GM18508 (cell line): ENCODE results near the gene RP9.

Experiments
- ATAC-seq: cut with Tn5 transposase; IDR thresholded peaks from one replicate; pipeline ENCODE4 v1.9.1; 2021; ENCODE audit warnings: moderate number of reproducible peaks; ENCODE audit not compliant: insufficient read depth, unreplicated experiment

Gene RP9, protein sequence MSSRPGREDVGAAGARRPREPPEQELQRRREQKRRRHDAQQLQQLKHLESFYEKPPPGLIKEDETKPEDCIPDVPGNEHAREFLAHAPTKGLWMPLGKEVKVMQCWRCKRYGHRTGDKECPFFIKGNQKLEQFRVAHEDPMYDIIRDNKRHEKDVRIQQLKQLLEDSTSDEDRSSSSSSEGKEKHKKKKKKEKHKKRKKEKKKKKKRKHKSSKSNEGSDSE

DNA sequence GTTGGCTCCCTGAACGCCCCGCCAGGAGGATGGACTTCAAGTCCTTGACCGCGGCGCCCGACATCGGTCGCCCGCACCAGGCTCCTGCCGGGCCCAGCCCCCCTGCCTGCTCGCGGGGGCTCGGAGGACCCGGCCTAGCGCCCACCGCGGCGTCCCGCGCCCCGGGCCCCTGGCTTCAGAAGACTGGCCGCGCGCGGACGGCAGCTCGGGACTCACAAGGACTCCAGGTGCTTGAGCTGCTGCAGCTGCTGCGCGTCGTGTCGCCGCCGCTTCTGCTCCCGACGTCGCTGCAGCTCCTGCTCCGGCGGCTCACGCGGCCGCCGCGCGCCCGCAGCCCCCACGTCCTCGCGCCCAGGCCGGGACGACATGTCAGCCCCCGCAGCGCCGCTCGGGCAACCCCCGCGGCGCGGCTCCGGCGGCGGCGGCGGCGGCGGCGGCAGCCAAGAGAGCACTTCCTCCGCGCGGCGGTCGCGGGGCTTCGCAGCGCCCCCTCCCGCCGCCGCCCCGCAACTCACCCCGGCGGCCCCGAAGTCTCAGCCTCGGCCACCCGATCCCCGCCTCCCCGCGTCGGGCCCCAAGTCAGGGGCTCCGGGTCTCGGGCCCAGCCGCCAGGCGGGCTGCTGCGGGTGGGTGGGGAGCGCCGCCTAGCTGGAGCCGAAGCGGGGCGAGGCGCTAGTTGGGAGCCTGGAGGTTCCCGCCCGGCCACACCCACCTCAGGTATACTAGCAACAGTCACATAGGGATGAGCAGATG is at the start of gene RP9:
TSS of gene RP9 (minus strand) at position 400 of the 753 bp plus-strand sequence. CDS start at position 368, 32 bp downstream.
- peak; percentile 40 for ATAC-seq

DNA sequence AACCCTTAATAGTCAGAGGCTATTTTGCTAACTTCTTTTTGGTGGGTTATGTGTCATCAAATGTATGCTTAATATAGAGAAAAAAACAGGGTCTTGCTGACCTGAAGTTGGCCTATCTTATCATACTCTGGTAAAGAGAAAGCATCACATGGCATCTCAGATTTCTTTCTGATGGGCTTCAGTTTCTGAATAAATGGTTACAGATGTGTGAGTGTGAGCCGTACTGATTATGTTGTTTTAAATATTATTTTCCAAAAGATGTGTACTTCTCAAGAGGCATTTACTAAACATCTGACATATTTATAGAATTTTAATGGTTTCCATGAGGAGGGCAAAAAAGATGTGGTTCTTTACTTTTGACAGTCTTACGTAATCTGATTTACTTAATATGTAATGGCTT is 48.6 kb upstream of the RP9 start:
- ATAC-seq = no peak

DNA sequence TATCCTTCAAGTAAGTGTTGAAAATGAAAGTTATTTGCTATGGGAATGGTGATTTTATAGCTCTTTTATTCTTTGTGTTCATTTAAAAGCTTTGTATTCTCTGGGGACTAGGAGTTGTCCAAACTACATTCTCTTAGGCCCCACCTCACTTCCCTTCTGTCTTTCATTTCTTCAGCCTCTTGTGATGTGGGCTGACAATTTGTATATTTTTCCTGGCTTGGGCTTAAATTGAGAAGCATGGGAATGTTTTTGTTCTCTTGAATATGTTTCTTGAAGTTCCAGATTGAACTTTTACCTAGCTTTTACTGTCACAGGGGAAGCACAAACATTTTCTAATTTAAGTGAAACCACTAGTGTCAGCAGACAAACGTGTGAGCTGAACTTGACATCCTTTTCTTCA is 48.1 kb upstream of the RP9 start:
- no peak for ATAC-seq

DNA sequence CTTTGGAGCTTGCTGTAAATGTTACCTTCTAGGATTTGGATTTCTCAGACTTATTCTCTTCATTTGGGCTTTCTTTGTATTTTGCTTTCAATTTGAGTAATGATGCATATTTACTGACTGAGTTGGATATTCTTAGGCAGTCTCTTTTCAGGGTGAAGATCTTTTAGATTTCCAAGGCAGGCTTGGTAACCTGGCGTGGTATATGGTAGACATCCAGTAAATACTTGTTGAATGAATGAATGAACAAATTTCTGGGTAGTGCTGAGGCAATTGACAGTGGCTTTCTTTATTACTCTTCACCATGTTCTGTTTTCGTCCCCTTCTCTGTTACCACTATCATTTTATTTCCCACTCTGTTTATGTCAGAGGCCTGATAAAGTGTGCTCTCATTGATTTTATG is 47.2 kb upstream of the RP9 start:
- no peak for ATAC-seq

DNA sequence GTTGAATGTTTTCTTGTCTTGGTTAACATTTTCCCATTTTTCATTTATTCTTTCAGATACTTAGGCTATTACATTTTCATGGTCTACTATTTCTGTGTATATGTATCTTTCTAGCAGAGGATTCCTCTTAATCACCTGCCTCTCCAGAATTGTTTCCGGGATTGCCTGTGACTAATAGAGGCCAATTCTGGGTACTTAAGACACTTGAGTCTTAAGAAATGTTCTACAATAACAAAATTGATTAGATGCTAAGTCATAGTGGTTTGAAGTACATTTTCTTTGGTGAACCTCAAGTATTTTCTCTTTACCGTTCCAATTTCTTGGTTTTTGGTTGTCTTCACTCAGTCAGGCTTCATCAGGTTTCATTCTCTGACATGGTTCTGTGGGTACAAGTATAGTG is 46.6 kb upstream of the RP9 start:
- ATAC-seq = no peak

DNA sequence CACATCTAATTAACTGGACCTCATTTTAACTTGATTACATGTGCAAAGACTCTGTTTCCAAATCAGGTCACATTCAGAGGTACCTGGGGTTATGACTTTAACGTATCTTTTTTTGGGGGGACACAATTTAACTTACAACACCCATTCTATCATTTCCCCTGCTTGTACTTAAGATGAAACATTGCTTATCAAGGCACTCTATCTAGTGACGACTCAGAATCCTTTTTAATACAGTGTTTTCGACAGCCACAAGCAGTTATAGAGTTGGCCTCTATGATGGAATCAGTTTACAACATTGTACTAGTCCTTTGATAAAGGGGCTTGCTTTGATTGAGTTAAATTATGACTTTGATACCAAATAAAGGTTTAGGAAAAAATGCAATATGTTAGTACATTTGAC is 42.9 kb upstream of the RP9 start:
- ATAC-seq = no peak

DNA sequence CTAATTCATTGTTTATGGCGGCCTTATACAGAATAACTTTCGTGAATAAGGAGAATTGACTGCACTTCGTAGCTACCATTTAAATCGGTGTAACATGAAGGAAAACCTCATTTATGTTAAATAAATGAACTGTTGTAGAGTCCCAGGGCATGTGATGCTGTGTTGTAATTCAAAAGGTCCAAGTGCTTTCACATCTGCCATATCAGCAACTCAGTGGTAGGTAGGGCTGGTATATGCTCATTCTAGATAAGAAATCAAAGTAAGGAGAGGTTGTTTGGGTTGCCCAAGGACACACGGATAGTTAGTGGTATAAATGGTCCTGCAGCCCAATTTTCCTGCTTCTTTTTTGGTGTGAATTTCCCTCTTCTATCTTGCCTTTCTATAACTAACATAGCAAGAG is 36.0 kb upstream of the RP9 start:
- ATAC-seq = no peak

DNA sequence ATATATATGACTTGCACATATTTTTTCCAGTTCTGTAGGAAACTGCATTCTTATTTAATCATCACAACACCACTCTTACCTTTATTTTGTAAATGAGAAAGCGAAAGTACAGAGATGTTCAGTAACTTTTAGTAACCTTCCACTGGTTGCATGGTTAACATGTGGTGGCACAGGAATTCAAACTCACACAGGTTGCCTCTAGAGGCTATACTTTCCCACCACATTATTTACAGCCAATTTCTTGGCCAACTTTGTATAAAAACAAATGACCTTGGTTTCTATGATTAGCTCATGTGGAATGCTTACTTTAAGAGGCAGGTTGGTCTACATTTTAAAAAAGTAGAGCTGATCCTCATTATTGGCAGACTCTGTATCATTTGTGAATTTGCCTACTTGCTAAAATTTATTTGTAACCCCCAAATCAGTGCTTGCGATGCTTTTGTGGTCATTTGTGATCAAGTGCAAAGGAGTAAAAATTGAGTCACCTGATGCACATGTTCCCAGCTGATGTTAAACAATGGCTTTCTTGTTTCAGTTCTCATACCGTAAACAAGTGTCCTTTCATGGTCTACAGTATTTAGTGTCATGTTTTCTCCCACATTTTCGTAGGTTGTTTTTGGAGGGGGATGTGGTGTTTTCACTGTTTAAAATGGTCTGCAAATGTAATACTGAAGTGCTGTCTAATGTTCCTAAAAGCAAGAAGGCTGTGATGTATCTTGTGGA is 35.0 kb upstream of the RP9 start:
- ATAC-seq = no peak

DNA sequence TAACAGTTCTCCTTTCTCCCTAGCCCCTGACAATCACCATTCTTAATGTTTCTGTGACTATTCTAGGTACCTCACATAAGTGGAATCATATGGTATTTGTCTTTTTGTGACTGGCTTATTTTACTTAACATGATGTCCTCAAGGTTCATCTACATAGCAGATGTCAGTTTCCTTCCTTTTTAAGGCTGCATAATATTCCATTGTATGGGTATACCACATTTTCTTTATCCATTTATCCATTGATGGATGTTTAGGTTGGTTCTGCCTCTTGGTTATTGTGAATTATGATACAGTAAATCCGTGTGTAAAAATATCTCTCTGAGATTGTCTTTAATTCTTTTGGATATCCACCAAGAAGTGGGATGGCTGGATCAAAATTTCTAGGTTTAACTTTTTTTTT is 33.4 kb upstream of the RP9 start:
- no peak for ATAC-seq

DNA sequence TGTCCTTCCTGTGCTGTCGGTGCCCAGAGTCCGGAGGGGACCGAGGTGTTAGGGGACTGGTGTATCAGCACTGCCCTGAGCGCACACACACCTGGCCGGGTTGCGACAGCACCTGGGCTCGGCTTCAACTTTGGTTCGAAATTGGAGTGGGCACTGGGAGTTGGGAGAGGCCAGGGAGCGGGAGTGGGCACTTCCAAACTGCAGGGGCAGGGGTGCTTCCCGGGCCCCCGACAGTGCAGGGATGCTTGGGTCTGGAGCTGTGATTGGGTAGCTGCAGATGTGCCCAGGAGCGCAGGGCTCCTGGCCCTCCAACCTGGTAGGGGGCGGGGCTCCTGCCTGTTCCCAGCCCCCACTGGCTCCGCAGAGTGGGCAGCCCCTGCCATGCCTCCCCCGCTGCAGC is 27.9 kb upstream of the RP9 start:
- no peak for ATAC-seq

DNA sequence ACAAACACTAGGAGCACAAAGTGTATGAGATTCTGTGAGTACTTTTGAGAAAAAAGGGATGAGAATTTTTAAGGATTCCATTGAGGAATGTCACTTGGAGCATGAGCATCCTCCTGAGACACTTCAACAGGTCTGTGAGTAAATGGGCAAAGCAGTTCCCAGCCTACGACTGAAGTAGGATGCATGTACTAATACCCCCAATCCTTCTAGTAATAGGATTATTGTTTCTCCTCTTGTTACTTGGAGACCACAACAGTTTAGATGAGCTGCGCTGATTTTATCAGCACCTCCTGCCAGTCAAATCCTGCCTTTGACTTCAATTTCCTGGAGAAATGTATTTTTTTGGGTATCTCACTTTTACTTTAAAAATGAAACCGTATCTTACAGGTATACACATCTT is 21.0 kb upstream of the RP9 start:
- ATAC-seq = no peak

DNA sequence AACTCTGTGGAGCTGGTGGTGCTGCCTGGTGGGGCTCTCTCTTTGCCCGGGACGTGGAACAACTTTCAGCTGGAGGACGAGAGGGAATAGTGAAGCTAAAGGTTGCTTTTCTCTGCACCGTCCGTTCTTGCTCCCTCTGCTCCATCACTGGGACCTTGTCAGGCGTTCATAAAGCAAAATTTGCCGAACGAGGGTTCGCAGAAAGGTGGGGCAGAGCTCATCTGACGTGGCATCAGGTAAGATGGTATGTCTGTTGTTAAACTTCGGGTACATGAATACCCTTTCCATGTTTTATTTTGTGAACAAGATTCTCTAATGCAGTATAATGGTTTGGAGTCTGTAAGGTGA is 20.6 kb upstream of the RP9 start:
- ATAC-seq = no peak

DNA sequence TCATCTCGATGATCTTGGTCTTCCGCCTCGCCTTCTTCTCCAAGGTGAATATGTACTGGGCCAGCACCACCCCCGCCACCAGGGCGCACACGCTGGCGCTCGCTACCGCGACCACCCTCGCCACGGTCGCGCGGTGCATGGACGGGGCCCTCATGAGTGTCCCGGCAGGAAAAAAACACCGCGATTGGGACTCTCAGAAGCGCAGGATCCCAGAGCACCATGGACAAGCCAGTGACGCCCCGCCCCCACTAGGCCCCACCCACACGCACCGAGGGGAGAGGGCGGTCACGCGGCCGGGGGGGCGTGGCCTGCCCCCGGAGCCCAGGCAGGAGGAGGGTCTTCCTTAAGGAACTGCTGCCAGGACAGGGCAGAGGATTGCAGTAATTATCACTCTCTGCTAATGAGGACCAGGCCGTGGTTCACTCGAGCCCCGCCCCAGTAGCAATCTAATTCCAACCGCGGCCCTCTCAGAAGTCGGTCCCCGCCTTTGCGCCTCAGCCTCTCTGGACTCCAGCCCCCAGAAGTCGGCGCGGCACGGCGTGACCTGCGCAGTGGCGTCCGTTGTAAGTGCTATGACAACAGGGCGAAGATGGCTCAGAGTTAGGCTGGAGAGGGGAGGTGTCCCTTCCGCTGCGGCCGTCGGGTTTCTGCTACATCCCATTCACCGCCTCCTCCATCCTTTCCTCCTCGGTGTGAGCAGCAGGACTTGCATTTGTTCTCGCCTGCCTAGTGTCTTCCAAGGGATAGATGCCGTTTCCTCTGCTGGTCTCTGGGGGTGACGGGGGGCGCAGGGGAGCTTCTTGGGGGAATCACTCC is 20.0 kb upstream of the RP9 start, which contains the start of gene BBS9:
TSS of gene BBS9 (plus strand) at position 575 of the 816 bp plus-strand sequence. CDS start 16,689 bp downstream, outside the sequence.
- peak; percentile 99 for ATAC-seq

DNA sequence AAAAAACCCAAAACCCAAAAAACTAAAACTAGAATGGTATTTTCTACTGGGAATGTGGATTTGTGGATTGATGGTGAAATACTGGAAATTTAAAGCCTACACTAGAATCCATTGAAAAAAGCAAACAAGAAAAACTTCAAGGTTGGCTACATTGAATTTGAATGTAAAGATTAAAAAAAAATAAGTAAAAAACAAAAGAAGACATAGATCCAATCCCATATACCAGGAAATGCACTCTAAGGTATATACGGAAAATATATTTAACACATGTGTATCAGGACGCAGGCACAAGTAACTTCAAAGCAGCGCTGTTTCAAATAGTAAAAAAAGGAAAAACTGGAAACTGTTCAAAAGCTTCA is 19.4 kb upstream of the RP9 start:
- no peak for ATAC-seq

DNA sequence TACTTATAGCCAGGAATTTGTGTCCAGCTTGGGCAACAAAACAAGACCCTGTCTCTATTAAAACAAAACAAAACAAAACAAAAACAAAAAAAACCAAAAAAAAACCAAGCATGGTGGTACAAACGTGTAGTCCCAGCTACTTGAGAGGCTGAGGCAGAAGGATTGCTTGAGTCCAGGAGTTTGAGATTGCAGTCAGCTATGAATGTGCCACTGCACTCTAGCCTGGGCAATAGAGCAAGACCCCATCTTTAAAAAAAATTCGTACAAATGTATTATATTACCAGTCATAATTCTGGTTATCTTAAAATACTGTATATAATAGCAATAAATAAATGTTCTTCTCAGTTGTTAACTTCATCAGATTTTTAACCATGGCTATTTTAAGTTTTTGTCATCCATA is 17.9 kb upstream of the RP9 start:
- ATAC-seq = no peak

DNA sequence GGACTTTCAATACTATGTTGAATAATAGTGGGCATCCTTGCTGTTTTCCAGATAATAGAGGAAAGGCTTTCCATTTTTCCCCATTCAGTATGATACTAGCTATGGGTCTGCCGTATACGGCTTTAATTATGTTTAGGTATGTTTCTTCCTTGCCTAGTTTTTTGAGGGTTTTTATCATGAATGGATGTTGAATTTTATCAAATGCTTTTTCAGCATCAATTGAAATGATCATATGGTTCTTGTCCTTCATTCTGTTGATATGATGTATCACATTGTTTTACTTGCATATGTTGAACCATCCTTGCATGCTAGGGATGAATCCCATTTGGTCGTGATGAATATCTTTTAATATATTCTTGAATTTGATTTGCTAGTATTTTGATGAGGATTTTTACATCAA is 9.2 kb upstream of the RP9 start:
- no peak for ATAC-seq

DNA sequence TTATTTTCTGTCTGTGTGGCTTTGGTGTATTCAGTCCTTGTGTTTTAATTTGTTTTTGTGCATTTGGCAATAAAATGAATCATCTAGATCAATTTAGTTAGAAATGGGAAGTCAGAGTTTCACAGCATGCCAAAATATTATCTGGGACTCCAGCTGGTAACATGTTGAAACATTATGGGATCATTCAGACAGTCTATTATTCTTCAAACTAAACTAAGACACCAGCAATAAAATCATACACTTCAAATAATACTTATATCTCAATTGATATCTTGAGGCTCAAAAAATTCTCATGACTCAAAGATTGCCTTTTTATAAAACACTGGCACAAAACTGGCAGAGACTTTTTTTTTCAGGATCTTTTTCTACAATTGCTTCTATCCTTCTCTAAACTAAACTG is 5.8 kb upstream of the RP9 start:
- ATAC-seq = no peak

DNA sequence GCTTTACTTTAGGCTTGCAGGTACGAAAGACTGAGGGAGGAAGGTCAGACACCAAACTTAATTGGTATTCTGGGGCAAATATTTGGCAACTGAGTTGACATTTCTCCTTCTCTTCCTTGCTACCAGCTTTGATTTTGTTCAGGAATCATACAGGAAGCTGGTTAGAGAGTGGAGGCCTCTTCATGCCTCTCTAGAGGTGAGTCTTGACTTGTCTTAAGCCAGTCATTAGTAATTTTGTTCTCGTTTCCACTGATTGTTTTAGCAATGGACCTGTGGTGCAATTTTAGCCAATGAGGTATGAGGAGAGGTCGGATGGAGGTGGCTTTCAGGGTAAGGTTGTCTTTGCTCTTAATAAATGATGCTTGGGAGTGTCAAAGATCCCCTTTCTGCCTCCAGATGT is 2.4 kb upstream of the RP9 start:
- no peak for ATAC-seq

DNA sequence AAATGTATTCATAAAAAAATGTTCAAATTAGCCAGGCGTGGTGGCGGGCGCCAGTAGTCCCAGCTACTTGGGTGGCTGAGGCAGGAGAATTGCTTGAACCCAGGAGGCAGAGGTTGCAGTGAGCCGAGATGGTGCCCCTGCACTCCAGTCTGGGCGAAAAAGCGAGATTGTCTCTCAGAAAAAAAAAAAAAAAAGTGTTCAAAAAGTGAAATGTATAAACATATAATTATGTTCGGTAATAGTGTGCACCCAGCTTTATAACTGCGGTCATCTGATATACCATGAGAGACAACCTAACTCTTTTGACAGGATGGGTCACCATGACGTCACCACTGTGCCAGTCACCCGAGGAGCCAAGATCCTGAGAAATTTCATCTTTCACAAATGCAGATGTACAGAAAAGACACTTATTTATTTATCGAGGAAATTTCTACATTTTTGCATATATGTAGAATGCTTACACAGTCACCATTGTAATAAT is 594 bp upstream of the RP9 start:
- no peak for ATAC-seq

DNA sequence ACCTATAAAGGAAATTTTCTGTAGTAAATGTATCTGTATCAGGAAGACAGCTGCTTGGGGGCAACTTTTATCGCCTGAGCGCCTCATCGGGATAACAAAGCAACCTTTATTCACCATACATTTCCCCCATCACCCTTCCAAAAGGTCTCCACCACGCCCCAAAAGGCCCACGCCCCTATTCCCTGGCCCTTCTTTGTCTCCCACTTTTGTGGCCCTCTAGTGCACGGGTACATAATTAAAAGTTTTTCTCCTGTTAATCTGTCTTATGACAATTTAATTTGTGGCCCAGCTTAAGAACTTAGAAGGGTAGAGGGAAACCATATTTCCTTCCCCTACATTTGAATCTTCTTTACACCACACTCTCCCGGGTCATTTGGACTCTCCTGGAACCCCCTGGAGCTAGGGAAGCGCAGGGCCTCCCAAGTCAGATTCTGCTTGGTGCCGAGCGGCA is 625 bp downstream of the RP9 start:
- no peak for ATAC-seq
